Measurements from ENCODE around the gene AVL9.
"Not testable (repeated sequence)": the region's sequence is repeated elsewhere in the genome, so short reads cannot be mapped to it uniquely, and the experiment has no call there.

DNA sequence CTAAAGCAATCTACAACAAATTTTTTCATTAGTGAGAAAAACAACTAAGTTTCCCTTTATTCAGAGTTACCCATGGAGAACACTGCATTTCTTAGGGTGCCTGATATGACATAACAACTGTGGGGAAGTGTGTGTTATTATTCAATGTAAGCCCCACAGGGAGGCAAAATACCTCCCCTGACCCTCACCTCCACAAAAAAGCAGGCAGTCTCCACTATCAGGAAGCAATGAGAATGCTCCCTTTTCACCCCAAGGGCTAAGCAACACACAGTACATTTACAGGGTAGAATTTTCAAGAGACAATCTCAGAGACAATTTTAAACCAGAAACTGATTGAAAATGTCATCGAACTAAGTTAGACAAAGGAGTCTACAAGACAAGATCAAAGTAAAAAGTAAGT lies 138.2 kb downstream of the AVL9 start:
- TF ChIP-seq, protein P1, sequence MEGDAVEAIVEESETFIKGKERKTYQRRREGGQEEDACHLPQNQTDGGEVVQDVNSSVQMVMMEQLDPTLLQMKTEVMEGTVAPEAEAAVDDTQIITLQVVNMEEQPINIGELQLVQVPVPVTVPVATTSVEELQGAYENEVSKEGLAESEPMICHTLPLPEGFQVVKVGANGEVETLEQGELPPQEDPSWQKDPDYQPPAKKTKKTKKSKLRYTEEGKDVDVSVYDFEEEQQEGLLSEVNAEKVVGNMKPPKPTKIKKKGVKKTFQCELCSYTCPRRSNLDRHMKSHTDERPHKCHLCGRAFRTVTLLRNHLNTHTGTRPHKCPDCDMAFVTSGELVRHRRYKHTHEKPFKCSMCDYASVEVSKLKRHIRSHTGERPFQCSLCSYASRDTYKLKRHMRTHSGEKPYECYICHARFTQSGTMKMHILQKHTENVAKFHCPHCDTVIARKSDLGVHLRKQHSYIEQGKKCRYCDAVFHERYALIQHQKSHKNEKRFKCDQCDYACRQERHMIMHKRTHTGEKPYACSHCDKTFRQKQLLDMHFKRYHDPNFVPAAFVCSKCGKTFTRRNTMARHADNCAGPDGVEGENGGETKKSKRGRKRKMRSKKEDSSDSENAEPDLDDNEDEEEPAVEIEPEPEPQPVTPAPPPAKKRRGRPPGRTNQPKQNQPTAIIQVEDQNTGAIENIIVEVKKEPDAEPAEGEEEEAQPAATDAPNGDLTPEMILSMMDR (IDR thresholded peaks at IDR 0.05): not testable (repeated sequence)
- TF ChIP-seq POLR2A (IDR thresholded peaks at IDR 0.05): not testable (repeated sequence)

Measured in Peyer's patch (tissue), 4 donors.